Measurements from ENCODE around the gene RNASEH2A. TPM values are rescaled to one million over a fixed set of nuclear protein-coding genes. Genes with fewer than 3 reads are reported as not detected.

The RNASEH2A gene
- total RNA-seq = 30.3 TPM
- 8.4 TPM for polyA plus RNA-seq
- long read RNA-seq, donor 1, partial matches to known transcripts = 0 of 2 reads
- long read RNA-seq, donor 1, other reads (novel, unspliced or antisense) = 0 of 2 reads
- long read RNA-seq, donor 2, transcript RNASEH2A-201 (8 exons, 2,753 nt) = major isoform, 37 of 41 reads
- long read RNA-seq, donor 2, partial matches to known transcripts = 0 of 41 reads
- long read RNA-seq, donor 2, other reads (novel, unspliced or antisense) = 0 of 41 reads
- long read RNA-seq, donor 3, transcript RNASEH2A-201 (8 exons, 2,753 nt) = major isoform, 32 of 34 reads
- long read RNA-seq, donor 3, partial matches to known transcripts = 0 of 34 reads
- long read RNA-seq, donor 3, other reads (novel, unspliced or antisense) = 0 of 34 reads
- long read RNA-seq, donor 4, transcript RNASEH2A-201 (8 exons, 2,753 nt) = major isoform, 13 of 14 reads
- long read RNA-seq, donor 4, partial matches to known transcripts = 0 of 14 reads
- long read RNA-seq, donor 4, other reads (novel, unspliced or antisense) = 0 of 14 reads
- long read RNA-seq, donor 5, transcript RNASEH2A-201 (8 exons, 2,753 nt) = major isoform, 32 of 44 reads
- long read RNA-seq, donor 5, partial matches to known transcripts = 10 of 44 reads
- long read RNA-seq, donor 5, other reads (novel, unspliced or antisense) = 0 of 44 reads
- long read RNA-seq, donor 6, transcript RNASEH2A-201 (8 exons, 2,753 nt) = major isoform, 23 of 25 reads
- long read RNA-seq, donor 6, partial matches to known transcripts = 0 of 25 reads
- long read RNA-seq, donor 6, other reads (novel, unspliced or antisense) = 0 of 25 reads
- long read RNA-seq, donor 7, transcript RNASEH2A-201 (8 exons, 2,753 nt) = major isoform, 21 of 22 reads
- long read RNA-seq, donor 7, partial matches to known transcripts = 0 of 22 reads
- long read RNA-seq, donor 7, other reads (novel, unspliced or antisense) = 0 of 22 reads
- long read RNA-seq, donor 8, transcript RNASEH2A-201 (8 exons, 2,753 nt) = major isoform, 11 of 12 reads
- long read RNA-seq, donor 8, partial matches to known transcripts = 0 of 12 reads
- long read RNA-seq, donor 8, other reads (novel, unspliced or antisense) = 0 of 12 reads
- long read RNA-seq, donor 9, transcript RNASEH2A-201 (8 exons, 2,753 nt) = major isoform, 14 of 14 reads
- long read RNA-seq, donor 9, partial matches to known transcripts = 0 of 14 reads
- long read RNA-seq, donor 9, other reads (novel, unspliced or antisense) = 0 of 14 reads
- long read RNA-seq, donor 10, transcript RNASEH2A-201 (8 exons, 2,753 nt) = major isoform, 11 of 13 reads
- long read RNA-seq, donor 10, partial matches to known transcripts = 0 of 13 reads
- long read RNA-seq, donor 10, other reads (novel, unspliced or antisense) = 0 of 13 reads

DNA sequence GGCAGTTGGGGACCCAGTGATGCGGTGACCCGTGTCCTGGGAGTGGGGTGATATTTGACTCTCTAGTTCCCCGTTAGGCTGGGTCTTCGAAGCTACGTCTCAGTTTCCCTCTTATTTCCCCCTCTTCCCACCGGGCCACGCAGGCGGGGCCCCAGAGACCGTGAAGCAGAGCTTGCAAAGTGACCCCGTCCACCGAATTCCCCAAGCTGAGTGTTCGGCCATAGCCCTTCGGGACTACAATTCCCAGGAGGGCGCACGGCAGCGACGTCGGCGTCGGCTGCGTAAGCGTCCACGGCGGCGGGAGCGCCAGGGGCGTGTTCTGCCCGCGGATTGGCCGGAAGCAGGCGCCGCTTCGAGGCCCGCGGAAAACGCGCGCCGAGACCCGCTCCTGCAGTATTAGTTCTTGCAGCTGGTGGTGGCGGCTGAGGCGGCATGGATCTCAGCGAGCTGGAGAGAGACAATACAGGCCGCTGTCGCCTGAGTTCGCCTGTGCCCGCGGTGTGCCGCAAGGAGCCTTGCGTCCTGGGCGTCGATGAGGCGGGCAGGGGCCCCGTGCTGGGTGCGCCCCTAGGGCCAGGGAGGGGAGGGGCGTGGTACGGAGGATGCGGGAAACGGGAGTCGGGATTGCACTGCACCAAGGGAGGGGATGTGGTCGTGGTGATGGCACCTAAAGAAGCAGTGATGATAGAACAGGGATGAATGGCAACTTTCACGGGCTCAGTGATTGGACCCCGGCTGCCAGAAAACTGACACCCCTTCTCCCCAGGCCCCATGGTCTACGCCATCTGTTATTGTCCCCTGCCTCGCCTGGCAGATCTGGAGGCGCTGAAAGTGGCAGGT is at the start of gene RNASEH2A:
Gene RNASEH2A (plus strand): TSS at position 343 of the 840 bp plus-strand sequence. CDS start 90 bp downstream, at position 433.
- Histone ChIP-seq H3K4me3 (ENCODE audit: low read length in 2 of 2) (peak within 1 kb of the TSS; percentile 63 to 83), H3K4me1 (ENCODE audit: control insufficient read depth in 2 of 2, insufficient read depth in 2 of 2, low read length in 2 of 2) (peaks cover 12 to 26% of the 10 kb centered on the region in 2 donors), H3K27me3 (ENCODE audit: control insufficient read depth in 2 of 2, insufficient read depth in 1 of 2, low read length in 1 of 2) (peaks cover 0 to 19% of the 10 kb centered on the region in 2 donors), H3K9me3 (ENCODE audit: control insufficient read depth in 2 of 2, insufficient read depth in 1 of 2, low read length in 1 of 2) (no peaks in the 10 kb centered on the region), H3K36me3 (ENCODE audit: control insufficient read depth in 2 of 2, insufficient read depth in 2 of 2, low read length in 1 of 2) (peaks cover 15 to 20% of the 10 kb centered on the region in 2 donors), H3K27ac (ENCODE audit: low read depth in 1 of 2, low read length in 1 of 2) (peak within 1 kb of the TSS; percentile 64 to 77)
- peak in 7 of 9 donors; percentile 76 to 92 (median 83) for DNase-seq (ENCODE audit: low read depth in 6 of 9, low spot score in 9 of 9)
- 6% methylated on average over 66 of the region's 66 CpGs for WGBS

- DNase-seq (ENCODE audit: low read depth in 6 of 9, low spot score in 9 of 9) = peak in 4 of 9 donors; percentile 38 to 66 (median 60)
- Histone ChIP-seq H3K36me3 (ENCODE audit: control insufficient read depth in 2 of 2, insufficient read depth in 2 of 2, low read length in 1 of 2) (no peaks in the 10 kb centered on the region), H3K4me3 (ENCODE audit: low read length in 2 of 2) (no peak overlapping the region), H3K27ac (ENCODE audit: low read depth in 1 of 2, low read length in 1 of 2) (no peak overlapping the region), H3K4me1 (ENCODE audit: control insufficient read depth in 2 of 2, insufficient read depth in 2 of 2, low read length in 2 of 2) (peaks cover 6 to 7% of the 10 kb centered on the region in 2 donors), H3K27me3 (ENCODE audit: control insufficient read depth in 2 of 2, insufficient read depth in 1 of 2, low read length in 1 of 2) (peaks cover 0 to 35% of the 10 kb centered on the region in 2 donors), H3K9me3 (ENCODE audit: control insufficient read depth in 2 of 2, insufficient read depth in 1 of 2, low read length in 1 of 2) (peaks cover 0 to 7% of the 10 kb centered on the region in 2 donors)
- 13% methylated on average over 60 of the region's 60 CpGs for WGBS
These were observed 48.7 kb upstream of the RNASEH2A start for GRCh38 chr19:12757544-12758274.

DNA sequence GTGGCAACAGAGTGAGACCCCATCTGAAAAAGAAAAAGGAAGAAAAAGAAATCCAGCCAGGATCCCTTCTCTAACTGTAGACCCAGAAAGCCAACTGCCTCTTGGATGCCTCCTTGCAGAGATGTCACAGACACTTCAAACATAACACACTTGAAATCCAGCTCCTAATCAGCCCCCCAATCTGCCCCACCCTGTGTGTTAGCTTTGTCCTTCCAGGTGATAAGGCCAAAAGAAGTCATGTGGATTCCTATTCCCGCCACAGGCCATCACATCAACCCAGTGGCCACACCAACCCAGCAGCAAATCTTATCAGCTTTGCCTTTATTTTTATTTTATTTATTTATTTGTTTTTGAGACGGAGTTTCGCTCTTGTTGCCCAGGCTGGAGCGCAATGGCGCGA is 46.7 kb upstream of the RNASEH2A start:
- DNase-seq (ENCODE audit: low read depth in 6 of 9, low spot score in 9 of 9) = no peak
- Histone ChIP-seq H3K27me3 (ENCODE audit: control insufficient read depth in 2 of 2, insufficient read depth in 1 of 2, low read length in 1 of 2) (peaks cover 0 to 29% of the 10 kb centered on the region in 2 donors), H3K9me3 (ENCODE audit: control insufficient read depth in 2 of 2, insufficient read depth in 1 of 2, low read length in 1 of 2) (peaks cover 0 to 7% of the 10 kb centered on the region in 2 donors), H3K4me1 (ENCODE audit: control insufficient read depth in 2 of 2, insufficient read depth in 2 of 2, low read length in 2 of 2) (peaks cover 6 to 7% of the 10 kb centered on the region in 2 donors), H3K4me3 (ENCODE audit: low read length in 2 of 2) (no peak overlapping the region), H3K36me3 (ENCODE audit: control insufficient read depth in 2 of 2, insufficient read depth in 2 of 2, low read length in 1 of 2) (no peaks in the 10 kb centered on the region), H3K27ac (ENCODE audit: low read depth in 1 of 2, low read length in 1 of 2) (no peak overlapping the region)
- WGBS = 99% methylated on average over 6 of the region's 6 CpGs

- 97% methylated on average over 11 of the region's 11 CpGs for WGBS
- no peaks in the 10 kb centered on the region for H3K36me3 ChIP-seq (ENCODE audit: control insufficient read depth in 2 of 2, insufficient read depth in 2 of 2, low read length in 1 of 2)
These were observed 43.3 kb upstream of the RNASEH2A start for GRCh38 chr19:12763100-12763499.

GRCh38 chr19:12764698-12765097 is 41.7 kb upstream of the RNASEH2A start:
- Histone ChIP-seq H3K36me3 (ENCODE audit: control insufficient read depth in 2 of 2, insufficient read depth in 2 of 2, low read length in 1 of 2) (no peaks in the 10 kb centered on the region), H3K4me1 (ENCODE audit: control insufficient read depth in 2 of 2, insufficient read depth in 2 of 2, low read length in 2 of 2) (peaks cover under 1 to 9% of the 10 kb centered on the region in 2 donors), H3K4me3 (ENCODE audit: low read length in 2 of 2) (no peak overlapping the region), H3K27me3 (ENCODE audit: control insufficient read depth in 2 of 2, insufficient read depth in 1 of 2, low read length in 1 of 2) (peaks cover 0 to 9% of the 10 kb centered on the region in 2 donors), H3K9me3 (ENCODE audit: control insufficient read depth in 2 of 2, insufficient read depth in 1 of 2, low read length in 1 of 2) (peaks cover 0 to 4% of the 10 kb centered on the region in 2 donors), H3K27ac (ENCODE audit: low read depth in 1 of 2, low read length in 1 of 2) (no peak overlapping the region)
- WGBS = 99% methylated on average over 16 of the region's 16 CpGs
- DNase-seq (ENCODE audit: low read depth in 6 of 9, low spot score in 9 of 9) = no peak

More at GRCh38 chr19:12763100-12763499, 43.3 kb upstream of the RNASEH2A start:
- peaks cover 0 to 4% of the 10 kb centered on the region in 2 donors for H3K4me1 ChIP-seq (ENCODE audit: control insufficient read depth in 2 of 2, insufficient read depth in 2 of 2, low read length in 2 of 2)
- H3K27ac ChIP-seq (ENCODE audit: low read depth in 1 of 2, low read length in 1 of 2) = no peak overlapping the region
- H3K27me3 ChIP-seq (ENCODE audit: control insufficient read depth in 2 of 2, insufficient read depth in 1 of 2, low read length in 1 of 2) = peaks cover 0 to 13% of the 10 kb centered on the region in 2 donors
- no peak for DNase-seq (ENCODE audit: low read depth in 6 of 9, low spot score in 9 of 9)
- H3K4me3 ChIP-seq (ENCODE audit: low read length in 2 of 2) = no peak overlapping the region
- H3K9me3 ChIP-seq (ENCODE audit: control insufficient read depth in 2 of 2, insufficient read depth in 1 of 2, low read length in 1 of 2) = peaks cover 0 to 4% of the 10 kb centered on the region in 2 donors

- H3K27ac ChIP-seq (ENCODE audit: low read depth in 1 of 2, low read length in 1 of 2) = no peak overlapping the region
- H3K4me3 ChIP-seq (ENCODE audit: low read length in 2 of 2) = peak overlapping the region; percentile 8 to 21
- peak in 3 of 9 donors; percentile 65 to 80 (median 75) for DNase-seq (ENCODE audit: low read depth in 6 of 9, low spot score in 9 of 9)
- H3K4me1 ChIP-seq (ENCODE audit: control insufficient read depth in 2 of 2, insufficient read depth in 2 of 2, low read length in 2 of 2) = peaks cover 2 to 17% of the 10 kb centered on the region in 2 donors
- peaks cover 0 to 14% of the 10 kb centered on the region in 2 donors for H3K27me3 ChIP-seq (ENCODE audit: control insufficient read depth in 2 of 2, insufficient read depth in 1 of 2, low read length in 1 of 2)
- no peaks in the 10 kb centered on the region for H3K36me3 ChIP-seq (ENCODE audit: control insufficient read depth in 2 of 2, insufficient read depth in 2 of 2, low read length in 1 of 2)
- 52% methylated on average over 30 of the region's 30 CpGs for whole genome bisulfite sequencing
- peaks cover 0 to 4% of the 10 kb centered on the region in 2 donors for H3K9me3 ChIP-seq (ENCODE audit: control insufficient read depth in 2 of 2, insufficient read depth in 1 of 2, low read length in 1 of 2)
These were observed 40.3 kb upstream of the RNASEH2A start for GRCh38 chr19:12766051-12766521.

- Histone ChIP-seq H3K27me3 (ENCODE audit: control insufficient read depth in 2 of 2, insufficient read depth in 1 of 2, low read length in 1 of 2) (peaks cover 0 to 17% of the 10 kb centered on the region in 2 donors), H3K4me3 (ENCODE audit: low read length in 2 of 2) (no peak overlapping the region), H3K27ac (ENCODE audit: low read depth in 1 of 2, low read length in 1 of 2) (no peak overlapping the region), H3K9me3 (ENCODE audit: control insufficient read depth in 2 of 2, insufficient read depth in 1 of 2, low read length in 1 of 2) (peaks cover 0 to 4% of the 10 kb centered on the region in 2 donors), H3K36me3 (ENCODE audit: control insufficient read depth in 2 of 2, insufficient read depth in 2 of 2, low read length in 1 of 2) (no peaks in the 10 kb centered on the region), H3K4me1 (ENCODE audit: control insufficient read depth in 2 of 2, insufficient read depth in 2 of 2, low read length in 2 of 2) (peaks cover 2 to 17% of the 10 kb centered on the region in 2 donors)
- 98% methylated on average over 11 of the region's 11 CpGs for WGBS
- DNase-seq (ENCODE audit: low read depth in 6 of 9, low spot score in 9 of 9) = no peak
These were observed 39.2 kb upstream of the RNASEH2A start for GRCh38 chr19:12767150-12767549.

Data from thymus (tissue), 14 donors.